IMR-90 (cell line): Measurements from ENCODE around the gene ZBTB25.

Experiments
- CEBPB ChIP-seq: IDR thresholded peaks from 2 replicates; pipeline ENCODE4 v1.6.1; 2012; ENCODE audit warnings: low read depth, low read length, improper control_type of control experiment
- MAFK ChIP-seq: IDR thresholded peaks from 2 replicates; pipeline ENCODE4 v1.6.1; 2012; ENCODE audit warnings: low read depth, low read length, improper control_type of control experiment
- MAZ ChIP-seq: IDR thresholded peaks from 2 replicates; pipeline ENCODE4 v1.6.1; 2012; ENCODE audit warnings: low read depth, mild to moderate bottlenecking, low read length, improper control_type of control experiment, moderate library complexity, borderline replicate concordance
- MXI1 ChIP-seq: IDR thresholded peaks from 2 replicates; pipeline ENCODE4 v1.6.1; 2012; ENCODE audit warnings: low read depth, mild to moderate bottlenecking, low read length, moderate library complexity, borderline replicate concordance
- NFE2L2 ChIP-seq: fragments of 150-350 bp; IDR thresholded peaks from 2 replicates; pipeline ENCODE4 v1.6.1; 2016; ENCODE audit warnings: low read depth, mild to moderate bottlenecking, low read length
- POLR2A ChIP-seq: IDR thresholded peaks from 2 replicates; pipeline ENCODE4 v1.6.1; 2012; ENCODE audit warnings: mild to moderate bottlenecking, low read depth, low read length
- RCOR1 ChIP-seq: IDR thresholded peaks from 2 replicates; pipeline ENCODE4 v1.6.1; 2012; ENCODE audit warnings: mild to moderate bottlenecking, low read length, improper control_type of control experiment; ENCODE audit not compliant: insufficient replicate concordance
- RFX5 ChIP-seq: IDR thresholded peaks from 2 replicates; pipeline ENCODE4 v1.8.0; 2012; ENCODE audit warnings: low read depth, mild to moderate bottlenecking, low read length, moderate library complexity
- SMC3 ChIP-seq: fragments of 150-350 bp; IDR thresholded peaks from 2 replicates; pipeline ENCODE4 v1.6.1; 2016; ENCODE audit warnings: low read depth, mild to moderate bottlenecking, antibody characterized with exemption, low read length, moderate library complexity
- TF ChIP-seq, protein P1 (sequence below): conservative IDR thresholded peaks from 2 replicates; pipeline ENCODE4 v1.5.1; 2012; ENCODE audit warnings: mild to moderate bottlenecking, low read depth, low read length, improper control_type of control experiment
- TF ChIP-seq, protein P2 (sequence below): fragments of 150-350 bp; IDR thresholded peaks from 2 replicates; pipeline ENCODE4 v1.6.1; 2016; ENCODE audit warnings: low read depth, mild to moderate bottlenecking, low read length, moderate library complexity, borderline replicate concordance

- TF ChIP-seq RCOR1 (no peak), POLR2A (no peak), SMC3 (no peak), CEBPB (peak; percentile 91), RFX5 (no peak), NFE2L2 (no peak), MXI1 (no peak), MAFK (no peak), MAZ (no peak)
- TF ChIP-seq, protein P1, sequence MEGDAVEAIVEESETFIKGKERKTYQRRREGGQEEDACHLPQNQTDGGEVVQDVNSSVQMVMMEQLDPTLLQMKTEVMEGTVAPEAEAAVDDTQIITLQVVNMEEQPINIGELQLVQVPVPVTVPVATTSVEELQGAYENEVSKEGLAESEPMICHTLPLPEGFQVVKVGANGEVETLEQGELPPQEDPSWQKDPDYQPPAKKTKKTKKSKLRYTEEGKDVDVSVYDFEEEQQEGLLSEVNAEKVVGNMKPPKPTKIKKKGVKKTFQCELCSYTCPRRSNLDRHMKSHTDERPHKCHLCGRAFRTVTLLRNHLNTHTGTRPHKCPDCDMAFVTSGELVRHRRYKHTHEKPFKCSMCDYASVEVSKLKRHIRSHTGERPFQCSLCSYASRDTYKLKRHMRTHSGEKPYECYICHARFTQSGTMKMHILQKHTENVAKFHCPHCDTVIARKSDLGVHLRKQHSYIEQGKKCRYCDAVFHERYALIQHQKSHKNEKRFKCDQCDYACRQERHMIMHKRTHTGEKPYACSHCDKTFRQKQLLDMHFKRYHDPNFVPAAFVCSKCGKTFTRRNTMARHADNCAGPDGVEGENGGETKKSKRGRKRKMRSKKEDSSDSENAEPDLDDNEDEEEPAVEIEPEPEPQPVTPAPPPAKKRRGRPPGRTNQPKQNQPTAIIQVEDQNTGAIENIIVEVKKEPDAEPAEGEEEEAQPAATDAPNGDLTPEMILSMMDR = no peak
- TF ChIP-seq, protein P2, sequence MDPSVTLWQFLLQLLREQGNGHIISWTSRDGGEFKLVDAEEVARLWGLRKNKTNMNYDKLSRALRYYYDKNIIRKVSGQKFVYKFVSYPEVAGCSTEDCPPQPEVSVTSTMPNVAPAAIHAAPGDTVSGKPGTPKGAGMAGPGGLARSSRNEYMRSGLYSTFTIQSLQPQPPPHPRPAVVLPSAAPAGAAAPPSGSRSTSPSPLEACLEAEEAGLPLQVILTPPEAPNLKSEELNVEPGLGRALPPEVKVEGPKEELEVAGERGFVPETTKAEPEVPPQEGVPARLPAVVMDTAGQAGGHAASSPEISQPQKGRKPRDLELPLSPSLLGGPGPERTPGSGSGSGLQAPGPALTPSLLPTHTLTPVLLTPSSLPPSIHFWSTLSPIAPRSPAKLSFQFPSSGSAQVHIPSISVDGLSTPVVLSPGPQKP = no peak
Observed at GRCh38 chr14:64501411-64502171, 2.0 kb downstream of the ZBTB25 start.
